ENCODE results near the gene POP4.

The POP4 gene

DNA sequence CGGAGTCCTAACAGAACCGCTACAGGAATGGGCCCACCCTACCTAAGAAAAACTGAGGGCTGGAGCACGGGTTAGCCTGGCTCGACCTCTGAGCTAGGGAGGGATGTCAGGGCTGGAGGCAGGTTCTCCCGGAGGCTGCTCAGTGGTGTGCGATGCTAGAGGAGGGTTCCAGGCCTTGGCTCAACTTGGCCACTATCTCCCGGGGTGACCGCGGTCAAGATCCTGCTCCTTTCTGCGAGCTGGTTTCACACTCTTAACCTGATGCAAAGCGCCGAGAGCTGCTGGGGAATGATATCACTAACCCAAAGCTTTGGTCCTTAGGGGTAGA lies 301 bp downstream of the POP4 start:
- Histone ChIP-seq H3K4me2 (ENCODE audit: low read depth, low read length) (peak overlapping the region; percentile 88), H3K9me2 (replicated peaks; ENCODE audit: insufficient read depth, low read length) (no peaks in the 10 kb centered on the region), H3F3A (ENCODE audit: insufficient read depth, low read length) (no peaks in the 10 kb centered on the region; the same call in 1 of the 2 replicates), H3K27me3 (replicated peaks; ENCODE audit: insufficient read depth, low read length) (no peaks in the 10 kb centered on the region), H3K36me3 (replicated peaks; ENCODE audit: insufficient read depth, low read length) (no peaks in the 10 kb centered on the region), H3K27ac (ENCODE audit: low read length) (peak overlapping the region; percentile 54; the same call in 1 of the 2 replicates), H3K4me1 (ENCODE audit: low read length) (peaks cover 4% of the 10 kb centered on the region; the same call in 1 of the 2 replicates), H3K4me3 (ENCODE audit: low read length) (peak overlapping the region; percentile 83), H3K9ac (ENCODE audit: low read length) (peak overlapping the region; percentile 93), H3K79me2 (ENCODE audit: low read length) (peaks cover 16% of the 10 kb centered on the region), H2AFZ (ENCODE audit: low read length) (peak overlapping the region; percentile 53), H4K20me1 (ENCODE audit: insufficient read depth, low read length) (no peaks in the 10 kb centered on the region), H3K9me3 (replicated peaks; ENCODE audit: insufficient read depth, low read length) (no peaks in the 10 kb centered on the region)
- no peak for DNase-seq
- TF ChIP-seq, protein P1, sequence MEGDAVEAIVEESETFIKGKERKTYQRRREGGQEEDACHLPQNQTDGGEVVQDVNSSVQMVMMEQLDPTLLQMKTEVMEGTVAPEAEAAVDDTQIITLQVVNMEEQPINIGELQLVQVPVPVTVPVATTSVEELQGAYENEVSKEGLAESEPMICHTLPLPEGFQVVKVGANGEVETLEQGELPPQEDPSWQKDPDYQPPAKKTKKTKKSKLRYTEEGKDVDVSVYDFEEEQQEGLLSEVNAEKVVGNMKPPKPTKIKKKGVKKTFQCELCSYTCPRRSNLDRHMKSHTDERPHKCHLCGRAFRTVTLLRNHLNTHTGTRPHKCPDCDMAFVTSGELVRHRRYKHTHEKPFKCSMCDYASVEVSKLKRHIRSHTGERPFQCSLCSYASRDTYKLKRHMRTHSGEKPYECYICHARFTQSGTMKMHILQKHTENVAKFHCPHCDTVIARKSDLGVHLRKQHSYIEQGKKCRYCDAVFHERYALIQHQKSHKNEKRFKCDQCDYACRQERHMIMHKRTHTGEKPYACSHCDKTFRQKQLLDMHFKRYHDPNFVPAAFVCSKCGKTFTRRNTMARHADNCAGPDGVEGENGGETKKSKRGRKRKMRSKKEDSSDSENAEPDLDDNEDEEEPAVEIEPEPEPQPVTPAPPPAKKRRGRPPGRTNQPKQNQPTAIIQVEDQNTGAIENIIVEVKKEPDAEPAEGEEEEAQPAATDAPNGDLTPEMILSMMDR (IDR thresholded peaks at IDR 0.05; ENCODE audit: low read length): no peak

DNA sequence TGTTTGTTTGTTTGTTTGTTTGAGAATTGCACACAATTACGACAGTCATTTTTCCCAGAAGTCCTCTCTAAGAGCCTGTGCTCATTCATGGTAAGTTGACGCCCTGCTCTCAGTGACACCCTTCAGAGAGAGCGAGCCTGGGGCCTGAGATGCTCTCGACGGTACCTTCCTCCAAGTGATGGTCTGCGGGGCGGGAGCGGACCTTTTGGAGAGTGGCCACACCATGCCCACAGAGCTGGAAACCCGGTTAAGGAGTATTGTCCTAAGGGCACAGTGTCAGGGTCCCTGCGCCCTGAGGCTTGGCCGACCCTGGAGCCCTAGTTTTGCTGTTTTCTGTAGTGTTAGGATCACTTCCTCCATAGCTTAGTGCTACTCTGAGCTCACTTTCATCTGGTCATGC lies 3.6 kb downstream of the POP4 start:
- H3K27ac ChIP-seq (ENCODE audit: low read length): no peak overlapping the region
- H3K4me2 ChIP-seq (ENCODE audit: low read depth, low read length): no peak overlapping the region
- no peaks in the 10 kb centered on the region; the same call in 1 of the 2 replicates for H3F3A ChIP-seq (ENCODE audit: insufficient read depth, low read length)
- no peaks in the 10 kb centered on the region for H3K9me2 ChIP-seq (replicated peaks; ENCODE audit: insufficient read depth, low read length)
- H3K4me1 ChIP-seq (ENCODE audit: low read length): peaks cover 4% of the 10 kb centered on the region; the same call in 1 of the 2 replicates
- H3K9ac ChIP-seq (ENCODE audit: low read length): no peak overlapping the region
- no peak overlapping the region for H2AFZ ChIP-seq (ENCODE audit: low read length)
- DNase-seq: no peak
- no peaks in the 10 kb centered on the region for H4K20me1 ChIP-seq (ENCODE audit: insufficient read depth, low read length)
- H3K4me3 ChIP-seq (ENCODE audit: low read length): no peak overlapping the region
- no peaks in the 10 kb centered on the region for H3K9me3 ChIP-seq (replicated peaks; ENCODE audit: insufficient read depth, low read length)
- H3K36me3 ChIP-seq (replicated peaks; ENCODE audit: insufficient read depth, low read length): no peaks in the 10 kb centered on the region
- TF ChIP-seq EZH2phosphoT487 (IDR thresholded peaks at IDR 0.05; ENCODE audit: low read length) (no peak), EZH2 (optimal IDR thresholded peaks at IDR 0.05; ENCODE audit: low read depth, low read length) (no peak)
- TF ChIP-seq, protein P1 (IDR thresholded peaks at IDR 0.05; ENCODE audit: low read length): no peak
- H3K27me3 ChIP-seq (replicated peaks; ENCODE audit: insufficient read depth, low read length): no peaks in the 10 kb centered on the region
- peaks cover 16% of the 10 kb centered on the region for H3K79me2 ChIP-seq (ENCODE audit: low read length)

DNA sequence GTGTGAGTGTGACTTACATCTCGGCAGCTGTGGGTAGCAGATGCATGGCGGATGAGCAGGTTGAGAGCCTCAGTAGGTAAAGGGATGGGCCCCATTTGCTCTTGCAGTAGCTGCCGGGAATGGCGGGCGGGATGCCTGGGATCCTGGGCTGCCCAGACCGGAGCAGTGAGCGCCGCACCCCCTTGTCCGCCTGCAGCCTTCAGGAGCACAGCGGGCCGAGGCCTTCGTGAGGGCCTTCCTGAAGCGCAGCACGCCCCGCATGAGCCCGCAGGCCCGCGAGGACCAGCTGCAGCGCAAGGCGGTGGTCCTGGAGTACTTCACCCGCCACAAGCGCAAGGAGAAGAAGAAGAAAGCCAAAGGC lies 4.1 kb downstream of the POP4 start:
- H3K4me3 ChIP-seq (ENCODE audit: low read length): no peak overlapping the region
- no peaks in the 10 kb centered on the region for H3K27me3 ChIP-seq (replicated peaks; ENCODE audit: insufficient read depth, low read length)
- H3F3A ChIP-seq (ENCODE audit: insufficient read depth, low read length): no peaks in the 10 kb centered on the region; the same call in 1 of the 2 replicates
- peaks cover 4% of the 10 kb centered on the region; the same call in 1 of the 2 replicates for H3K4me1 ChIP-seq (ENCODE audit: low read length)
- H3K9ac ChIP-seq (ENCODE audit: low read length): no peak overlapping the region
- no peaks in the 10 kb centered on the region for H3K36me3 ChIP-seq (replicated peaks; ENCODE audit: insufficient read depth, low read length)
- TF ChIP-seq EZH2phosphoT487 (IDR thresholded peaks at IDR 0.05; ENCODE audit: low read length) (no peak), EZH2 (optimal IDR thresholded peaks at IDR 0.05; ENCODE audit: low read depth, low read length) (no peak)
- TF ChIP-seq, protein P1 (IDR thresholded peaks at IDR 0.05; ENCODE audit: low read length): no peak
- no peak for DNase-seq
- no peaks in the 10 kb centered on the region for H4K20me1 ChIP-seq (ENCODE audit: insufficient read depth, low read length)
- no peaks in the 10 kb centered on the region for H3K9me3 ChIP-seq (replicated peaks; ENCODE audit: insufficient read depth, low read length)
- H3K79me2 ChIP-seq (ENCODE audit: low read length): peaks cover 16% of the 10 kb centered on the region
- no peaks in the 10 kb centered on the region for H3K9me2 ChIP-seq (replicated peaks; ENCODE audit: insufficient read depth, low read length)
- no peak overlapping the region for H2AFZ ChIP-seq (ENCODE audit: low read length)
- no peak overlapping the region for H3K27ac ChIP-seq (ENCODE audit: low read length)
- no peak overlapping the region for H3K4me2 ChIP-seq (ENCODE audit: low read depth, low read length)

Data from MM.1S (cell line).